Measurements from ENCODE around the gene PLA2G6.
"Not testable (repeated sequence)": the region's sequence is repeated elsewhere in the genome, so short reads cannot be mapped to it uniquely, and the experiment has no call there.

The PLA2G6 gene

GRCh38 chr22:38081941-38082828, 99.4 kb downstream of the PLA2G6 start:
- no peak for DNase-seq

DNA sequence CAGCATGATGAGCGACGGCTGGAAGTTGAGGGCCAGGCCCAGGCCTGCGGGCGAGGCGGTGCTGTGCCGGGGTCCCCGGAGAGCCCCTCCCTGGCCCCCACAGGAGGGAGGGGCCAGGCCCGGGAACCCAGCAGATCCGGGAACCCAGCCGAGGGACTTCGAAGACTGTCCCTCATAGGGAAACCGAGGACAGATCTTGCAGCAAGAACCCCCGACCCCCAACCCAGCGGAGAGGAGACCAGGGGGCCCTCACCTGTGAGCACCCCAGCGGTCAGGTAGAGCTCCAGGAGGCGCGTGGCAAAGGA, 100.0 kb downstream of the PLA2G6 start:
- no peak for DNase-seq

DNA sequence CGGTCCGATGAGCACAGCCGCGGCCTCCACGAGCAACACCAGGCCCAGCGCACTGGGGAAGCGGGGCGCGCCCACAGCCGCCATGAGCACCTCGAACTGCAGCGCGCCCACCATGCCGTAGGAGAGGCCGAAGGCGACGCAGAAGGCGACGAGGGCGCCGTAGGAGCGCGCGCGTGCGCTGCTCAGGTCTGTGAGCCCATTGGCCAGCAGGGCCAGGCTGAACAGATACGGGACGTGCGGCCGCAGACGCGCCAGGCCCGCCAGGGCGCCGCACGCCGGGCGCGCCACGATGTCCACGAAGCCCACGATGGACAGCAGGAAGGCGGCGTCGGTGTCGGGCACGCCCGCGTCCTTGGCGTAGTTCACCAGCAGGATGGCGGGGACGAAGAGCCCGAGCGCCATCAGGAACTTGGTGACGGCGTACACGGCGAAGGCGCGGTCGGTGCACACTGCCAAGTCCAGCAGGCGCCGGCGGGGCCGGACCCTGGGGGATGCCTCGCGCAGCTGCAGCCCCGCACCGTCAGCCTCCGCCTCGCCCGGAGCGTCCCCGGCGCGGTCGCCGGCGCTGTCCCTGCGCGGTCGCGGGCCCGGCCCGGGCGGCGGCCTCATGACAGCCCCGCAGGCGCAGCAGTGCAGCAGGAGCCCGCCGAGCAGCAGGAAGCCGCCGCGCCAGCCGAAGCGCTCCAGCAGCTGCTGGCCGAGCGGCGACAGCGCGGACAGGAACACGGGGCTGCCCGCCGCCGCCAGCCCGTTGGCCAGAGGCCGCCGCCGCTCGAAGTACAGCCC, 100.6 kb downstream of the PLA2G6 start:
- no peak for DNase-seq

DNA sequence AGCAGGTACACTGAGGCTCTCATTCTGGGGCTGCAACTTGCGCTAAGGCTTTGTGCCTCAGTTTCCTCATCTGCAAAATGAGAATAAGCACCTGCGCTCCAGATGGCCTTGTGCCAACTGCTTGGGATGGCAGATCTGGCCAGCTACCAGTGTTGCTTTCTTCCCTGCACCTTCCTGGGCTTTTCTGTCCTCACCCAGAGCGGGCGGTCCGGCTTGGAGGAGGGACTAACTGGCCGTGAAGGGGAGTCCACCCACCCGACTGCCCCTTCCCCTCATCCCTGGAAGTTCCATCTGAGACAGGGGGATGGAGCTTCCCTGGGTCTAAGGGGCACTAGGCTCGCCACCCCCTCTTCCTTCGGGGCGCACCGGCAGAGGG, 101.2 kb downstream of the PLA2G6 start:
- DNase-seq = no peak

DNA sequence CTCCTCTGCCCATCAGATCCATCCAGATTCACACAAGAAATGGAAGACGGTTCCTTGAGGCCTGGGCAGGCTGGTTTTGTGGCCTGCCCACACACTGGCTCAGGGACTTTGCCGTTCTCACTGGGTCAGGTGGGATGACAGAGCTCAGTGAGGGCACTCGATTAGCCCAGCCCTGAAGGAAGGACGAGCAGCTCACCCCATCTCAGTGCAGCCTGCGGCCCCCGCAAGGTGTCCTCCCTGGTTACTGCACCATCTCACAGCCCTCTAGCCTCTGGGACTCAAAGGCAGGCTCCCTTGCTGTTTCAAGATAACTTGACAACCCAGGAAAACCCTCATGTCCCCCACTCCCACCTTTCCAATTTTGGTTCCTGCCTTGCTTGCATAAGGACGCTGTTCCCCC, 101.8 kb downstream of the PLA2G6 start:
- no peak for DNase-seq

GRCh38 chr22:38079208-38079607, 102.4 kb downstream of the PLA2G6 start:
- not testable (repeated sequence) for DNase-seq

GRCh38 chr22:38078046-38078840, 103.4 kb downstream of the PLA2G6 start:
- no peak for DNase-seq

DNA sequence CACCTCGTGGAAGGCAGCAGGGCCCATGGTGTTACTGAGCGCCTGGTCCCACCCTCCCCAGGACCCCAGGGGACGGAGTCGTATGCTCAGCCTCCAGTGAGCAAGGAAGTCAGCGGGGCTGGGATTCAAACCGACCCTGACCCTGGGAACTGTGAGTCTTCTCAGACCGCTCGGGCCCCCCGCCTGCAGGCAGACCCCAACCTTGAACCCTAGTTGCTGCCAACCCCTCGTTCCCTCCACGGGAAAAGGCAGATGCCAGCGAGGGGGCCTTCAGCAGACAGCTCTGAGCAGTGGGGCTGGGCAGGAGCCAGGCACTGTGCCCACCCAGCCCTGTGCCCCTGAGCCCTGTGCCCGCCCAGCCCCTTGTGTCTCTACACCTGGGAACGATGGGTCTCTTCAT, 104.0 kb downstream of the PLA2G6 start:
- DNase-seq = no peak

DNA sequence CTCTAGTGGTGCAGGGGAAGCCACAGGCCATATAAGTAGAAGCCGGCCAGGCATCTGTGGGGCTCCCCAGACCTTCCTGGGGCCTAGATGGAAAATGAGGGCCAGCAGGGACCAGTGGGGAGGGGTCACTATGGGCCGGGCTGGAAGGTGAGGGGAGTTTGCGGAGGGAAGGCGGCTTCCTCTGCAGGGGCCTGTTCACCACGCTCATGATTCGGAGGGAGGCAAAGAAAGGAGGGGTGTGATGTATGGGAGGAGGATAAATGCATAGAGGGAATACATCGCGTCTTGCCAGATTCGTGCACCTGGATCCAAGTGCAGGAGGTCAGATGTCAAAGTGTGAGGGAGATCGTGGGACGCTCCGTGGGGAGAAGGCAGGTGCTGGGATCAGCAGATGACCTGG, 104.5 kb downstream of the PLA2G6 start:
- no peak for DNase-seq

DNA sequence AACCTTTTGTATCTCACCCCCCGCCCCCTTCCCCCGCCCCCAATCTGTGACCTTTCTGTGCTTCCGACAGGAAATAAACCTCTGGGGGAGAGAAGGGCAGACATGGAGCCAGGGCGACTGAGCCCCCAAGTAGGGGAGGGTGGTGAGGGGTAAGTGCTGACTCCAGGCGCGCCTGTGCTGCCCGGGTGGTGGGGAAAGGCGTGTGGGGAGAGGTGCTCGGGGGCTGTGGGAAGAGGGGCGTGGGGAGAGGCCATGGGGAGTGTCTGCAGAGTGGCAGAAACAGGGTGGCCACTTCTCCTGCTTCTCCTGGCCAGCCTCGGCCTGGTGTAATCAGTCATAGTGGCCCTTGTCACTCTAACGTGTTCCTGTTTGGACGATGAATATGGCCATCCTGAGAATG, 105.7 kb downstream of the PLA2G6 start:
- no peak for DNase-seq

DNA sequence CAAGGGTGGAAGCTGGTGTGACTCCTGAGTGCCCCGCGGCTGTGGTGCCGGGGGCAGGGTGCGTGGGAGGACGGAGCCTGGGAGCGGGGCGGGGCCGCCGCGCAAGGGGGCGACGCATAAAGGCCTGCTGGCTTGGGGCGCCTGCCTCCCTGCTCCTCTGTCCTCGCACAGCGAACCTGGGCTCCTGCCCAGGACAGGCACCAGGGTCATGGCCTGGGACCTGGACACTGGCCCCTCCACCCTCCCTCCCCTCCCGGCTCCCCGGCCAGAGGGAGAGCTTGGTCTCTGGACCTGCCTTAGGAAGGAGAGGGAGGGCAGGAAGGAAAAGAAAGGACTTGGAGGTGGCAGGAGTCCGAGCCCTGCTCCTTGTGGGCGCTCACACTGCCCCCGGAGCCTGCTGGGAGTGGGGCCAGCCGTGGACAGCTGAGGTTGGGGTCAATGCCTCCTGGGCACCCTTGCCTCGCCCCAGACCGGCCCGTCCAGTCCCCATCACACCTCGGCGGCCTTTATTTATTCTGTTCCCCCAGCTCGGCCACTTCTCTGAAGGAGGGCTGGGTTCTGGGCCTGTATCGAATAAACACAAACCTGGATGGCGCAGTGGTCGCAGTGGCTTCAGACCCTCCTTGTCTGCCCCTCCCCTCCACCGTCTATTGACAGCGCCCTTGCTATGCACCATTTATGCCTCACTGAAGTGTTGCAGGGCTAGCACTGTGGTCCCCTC, 106.4 kb downstream of the PLA2G6 start:
- no peak for DNase-seq

GRCh38 chr22:38074181-38075104, 107.2 kb downstream of the PLA2G6 start:
- DNase-seq = no peak

DNA sequence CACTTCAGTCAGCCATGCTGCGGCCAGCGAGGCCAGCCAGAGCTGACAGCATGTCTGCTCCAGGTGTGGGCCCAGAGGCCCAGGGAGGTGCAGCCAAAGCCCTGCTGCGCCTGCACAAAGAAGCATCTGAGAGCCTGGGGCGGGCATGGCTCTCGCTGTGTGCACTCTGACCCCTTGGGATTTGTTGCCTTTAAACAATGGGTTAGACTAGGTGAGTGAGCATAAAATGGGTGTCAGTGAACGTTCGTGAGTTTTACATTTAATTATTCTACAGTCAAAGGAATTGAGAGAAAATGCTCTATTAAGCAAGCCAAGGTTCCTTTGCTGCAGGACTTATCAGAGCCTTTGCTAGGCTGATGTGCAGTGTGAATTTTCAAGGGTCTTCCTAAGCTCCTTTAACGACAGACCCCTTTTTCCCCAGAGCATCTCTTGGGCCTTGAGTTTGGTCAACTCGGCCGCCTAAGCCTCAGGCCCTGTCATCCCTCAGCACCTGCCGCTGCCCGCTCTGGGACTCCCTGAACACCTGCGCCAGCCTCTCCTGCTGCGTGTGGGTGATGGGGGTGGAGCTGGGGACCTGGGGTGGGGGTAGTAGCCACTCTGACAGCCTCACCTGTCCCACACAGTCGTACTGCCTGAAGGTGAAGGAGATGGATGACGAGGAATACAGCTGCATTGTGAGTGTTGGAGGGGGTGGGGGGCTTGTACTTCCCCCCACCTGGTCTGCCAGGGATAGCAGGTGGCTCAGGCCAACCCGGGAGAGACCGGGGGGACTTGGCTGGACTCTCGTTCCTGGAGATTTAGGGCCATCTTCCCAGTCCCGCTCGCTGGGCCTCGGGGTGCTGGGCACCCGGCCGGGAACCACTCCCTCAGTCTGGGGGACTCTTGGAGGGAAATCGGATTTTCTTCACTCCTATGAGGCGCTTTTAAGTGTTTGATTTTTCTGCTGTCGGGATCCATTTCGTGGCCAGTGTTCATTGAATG, 108.2 kb downstream of the PLA2G6 start:
- DNase-seq = no peak

DNA sequence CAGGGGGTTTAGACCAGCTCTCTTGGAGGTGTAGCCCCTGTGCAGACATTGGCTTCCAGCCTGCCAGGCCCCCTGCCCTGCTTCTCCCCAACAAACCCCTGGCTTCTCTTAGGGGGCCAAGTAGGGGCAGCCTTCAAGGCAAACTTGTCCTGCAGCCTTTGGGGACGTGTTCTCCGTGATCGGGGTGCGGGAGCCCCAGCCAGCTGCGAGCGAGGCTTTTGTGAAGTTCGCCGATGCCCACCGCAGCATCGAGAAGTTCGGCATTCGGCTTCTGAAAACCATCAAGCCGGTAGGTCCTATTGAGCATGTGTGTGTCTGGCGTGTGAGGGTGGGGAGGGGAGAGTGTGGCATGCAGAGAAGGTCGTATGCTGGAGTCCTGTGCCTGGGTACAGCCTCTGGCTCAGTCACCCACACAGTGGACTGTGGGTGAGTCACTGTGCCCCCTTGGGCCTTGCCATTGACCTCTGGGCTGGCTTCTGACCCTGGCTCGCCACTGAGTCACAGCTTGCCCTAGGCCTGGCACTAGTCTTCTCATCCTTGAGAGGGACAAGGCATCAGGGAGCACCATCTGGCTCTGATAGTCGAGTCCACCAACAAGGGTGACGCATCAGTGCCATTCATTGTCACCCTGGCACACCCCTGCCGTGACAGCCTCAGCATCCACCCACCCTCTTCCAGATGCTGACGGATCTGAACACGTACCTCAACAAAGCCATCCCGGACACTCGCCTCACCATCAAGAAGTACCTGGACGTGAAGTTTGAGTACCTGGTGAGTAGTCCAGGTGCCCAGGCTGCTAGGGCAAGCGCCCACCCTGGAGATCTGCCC, 109.1 kb downstream of the PLA2G6 start:
- DNase-seq = no peak

DNA sequence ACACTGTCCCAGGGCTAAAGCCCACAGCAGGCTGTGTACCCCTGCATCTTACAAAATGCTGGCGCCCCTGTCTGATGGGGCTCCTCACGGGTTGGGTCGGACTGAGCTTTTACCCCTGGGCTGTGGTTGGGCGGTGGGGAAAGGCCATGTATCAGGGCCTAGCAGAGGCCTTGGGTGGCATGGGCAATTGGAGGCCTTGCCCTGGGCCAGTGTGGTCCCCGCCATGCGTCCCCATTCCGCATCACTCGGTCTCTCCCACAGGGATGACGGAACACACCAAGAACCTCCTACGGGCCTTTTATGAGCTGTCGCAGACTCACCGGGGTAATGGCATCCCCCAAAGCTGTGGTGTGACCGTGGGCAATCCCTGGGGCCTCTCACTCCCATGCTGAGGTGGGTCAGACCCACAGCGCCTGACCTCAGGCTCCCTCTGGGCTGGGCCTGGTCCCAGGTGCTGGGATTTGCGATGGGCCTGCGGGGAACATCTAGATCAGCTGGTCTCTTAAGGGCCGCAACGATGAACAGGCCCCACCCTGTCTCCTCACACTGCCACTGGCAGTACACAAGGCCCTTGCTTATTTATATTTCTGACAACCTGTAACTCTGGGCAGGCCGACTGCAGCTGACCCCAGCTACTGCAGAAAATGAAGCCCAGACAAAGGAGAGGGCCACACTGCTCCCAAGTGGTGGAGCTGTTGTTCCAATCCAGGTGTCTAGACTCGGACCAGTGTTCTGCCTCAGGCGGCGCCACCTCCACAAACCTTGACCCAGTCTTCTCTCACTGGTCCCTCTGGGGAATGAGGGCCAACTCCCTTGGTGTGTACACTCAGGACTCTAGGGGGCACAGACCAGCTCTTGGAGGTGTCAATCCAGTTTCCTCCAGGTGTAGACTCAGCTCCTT, 110.0 kb downstream of the PLA2G6 start:
- DNase-seq = no peak

DNA sequence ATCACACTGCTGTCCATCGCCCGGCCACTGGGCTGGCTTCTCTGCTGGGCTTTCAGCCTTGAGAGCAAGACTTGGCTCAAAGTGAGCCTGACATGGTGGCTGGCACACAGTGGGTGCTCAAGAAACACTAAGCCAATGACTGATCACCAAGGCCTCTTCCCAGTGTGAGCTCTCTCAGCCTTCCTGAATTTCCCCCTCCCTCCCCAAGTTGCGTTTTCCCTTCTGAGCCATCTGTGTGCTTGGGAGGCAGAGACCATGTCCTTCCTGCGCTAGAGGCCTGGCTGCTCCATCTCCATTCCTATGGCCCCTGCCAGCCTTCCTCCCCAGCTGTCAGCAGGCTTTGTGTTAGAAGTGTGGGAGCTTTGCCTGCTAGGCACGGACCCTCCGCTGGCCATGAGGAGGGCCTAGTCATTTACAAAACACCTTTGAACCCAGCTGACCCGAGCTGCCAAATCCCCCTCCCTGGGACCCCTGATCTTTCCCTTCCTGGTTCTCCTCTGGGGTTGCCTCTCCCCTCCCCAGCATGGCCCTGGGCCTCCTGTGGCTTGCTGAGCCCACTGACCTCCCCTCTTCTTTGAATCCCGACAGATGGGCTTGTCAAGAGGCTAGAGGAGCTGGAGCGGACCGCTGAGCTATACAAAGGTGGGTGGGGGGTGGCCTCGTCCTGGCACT, 111.2 kb downstream of the PLA2G6 start:
- DNase-seq = no peak

DNA sequence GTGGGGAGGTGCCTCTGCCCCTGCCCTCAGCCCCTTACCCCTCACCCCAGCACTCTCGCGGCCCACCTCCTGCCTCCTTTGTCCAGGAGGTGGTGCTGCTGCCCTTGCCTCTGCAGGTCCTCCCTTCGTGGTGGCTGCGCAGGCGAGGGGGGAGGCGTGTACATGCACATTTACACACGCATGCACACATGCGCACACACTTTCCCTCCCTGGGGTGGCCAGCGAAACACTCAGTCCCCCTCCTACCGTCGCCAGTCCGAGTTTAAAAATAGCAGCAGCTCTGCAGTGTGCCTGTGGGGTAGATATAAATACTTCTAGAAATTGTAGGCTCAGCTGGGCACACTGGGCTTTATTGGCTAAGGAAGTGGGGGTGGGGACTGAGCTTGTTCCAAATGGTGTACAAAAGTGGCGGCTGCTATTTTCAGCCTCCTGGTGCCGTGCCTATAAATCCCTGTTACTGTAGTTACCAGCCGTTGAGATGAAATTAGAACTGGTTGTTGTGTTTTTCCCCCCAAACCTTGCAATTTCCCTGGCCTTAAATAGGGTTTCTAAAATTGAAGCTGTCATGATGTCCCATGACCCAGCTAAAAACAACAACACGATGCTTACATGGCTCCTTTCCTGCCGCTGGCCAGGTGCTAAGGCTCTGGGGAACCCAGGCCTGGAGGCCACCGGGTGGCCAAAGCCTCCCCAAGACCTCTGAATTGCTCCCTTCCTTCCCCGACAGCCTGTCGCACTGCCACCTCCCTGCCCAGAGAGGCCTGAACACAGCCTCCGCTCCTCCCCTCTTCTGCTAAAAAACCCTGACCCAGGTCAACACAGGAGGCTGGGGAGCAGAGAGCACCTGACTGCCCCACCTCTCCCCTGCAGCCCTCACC, 112.0 kb downstream of the PLA2G6 start:
- no peak for DNase-seq

Measured in SIG-M5 (cell line).